Measurements from ENCODE around the gene TIGD4.

- TF ChIP-seq CTCF (IDR thresholded peaks at IDR 0.05; ENCODE audit: low read depth, low read length) (no peak), EZH2phosphoT487 (IDR thresholded peaks at IDR 0.05; ENCODE audit: low read depth) (no peak)
These were observed 15.7 kb downstream of the TIGD4 start for GRCh38 chr4:152763796-152764195.

Data from OCI-LY3 (cell line).